HG03354 (cell line): ENCODE results near the gene ZGLP1.

ENCODE experiments used
- ATAC-seq: cut with Tn5 transposase; IDR thresholded peaks from one replicate; pipeline ENCODE4 v1.9.1; 2021; ENCODE audit warnings: mild to moderate bottlenecking; ENCODE audit not compliant: unreplicated experiment, poor library complexity, severe bottlenecking

ZGLP1 gene

DNA sequence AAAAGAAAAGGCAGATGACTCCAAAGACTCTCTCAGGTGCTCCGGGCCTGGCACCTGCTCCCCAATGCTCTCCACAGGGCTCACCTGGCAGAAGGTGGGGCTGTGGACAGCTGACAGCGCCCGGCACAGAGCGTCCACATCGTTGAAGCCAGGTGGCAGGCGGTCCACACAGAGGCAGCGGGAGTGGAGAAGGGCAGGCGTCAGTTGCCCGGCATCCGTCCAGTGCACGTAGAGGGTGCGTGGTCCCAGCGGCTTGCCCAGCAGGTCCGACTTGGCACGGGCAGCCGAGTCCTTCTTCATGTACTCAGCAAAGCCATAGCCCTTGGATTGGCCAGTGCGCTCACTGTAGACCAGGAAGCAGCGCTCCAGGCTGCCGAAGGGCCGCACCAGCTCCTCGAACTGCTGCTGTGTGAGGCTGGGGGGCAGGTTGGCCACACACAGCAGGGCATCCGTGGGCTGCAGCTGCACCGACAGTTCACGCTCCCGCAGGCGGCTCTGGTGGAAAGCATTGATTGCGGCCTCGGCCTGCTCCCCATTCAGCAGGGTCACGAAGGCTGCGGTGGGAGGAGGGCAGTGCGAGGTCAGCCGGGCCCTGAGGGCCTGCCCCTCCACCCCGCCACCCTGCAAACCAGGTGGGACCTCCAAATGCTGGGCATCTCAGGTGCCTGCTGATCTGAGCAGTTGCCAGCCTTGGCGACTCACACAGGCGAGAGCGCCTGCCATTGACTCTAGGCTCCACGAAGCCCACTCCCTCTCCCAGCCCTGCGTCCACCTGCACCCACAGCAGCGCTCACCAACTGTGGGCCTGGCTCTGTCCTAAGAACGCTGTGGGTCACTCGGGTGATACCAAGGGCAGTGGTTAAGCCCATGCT lies 19.2 kb upstream of the ZGLP1 start:
- ATAC-seq: no peak

DNA sequence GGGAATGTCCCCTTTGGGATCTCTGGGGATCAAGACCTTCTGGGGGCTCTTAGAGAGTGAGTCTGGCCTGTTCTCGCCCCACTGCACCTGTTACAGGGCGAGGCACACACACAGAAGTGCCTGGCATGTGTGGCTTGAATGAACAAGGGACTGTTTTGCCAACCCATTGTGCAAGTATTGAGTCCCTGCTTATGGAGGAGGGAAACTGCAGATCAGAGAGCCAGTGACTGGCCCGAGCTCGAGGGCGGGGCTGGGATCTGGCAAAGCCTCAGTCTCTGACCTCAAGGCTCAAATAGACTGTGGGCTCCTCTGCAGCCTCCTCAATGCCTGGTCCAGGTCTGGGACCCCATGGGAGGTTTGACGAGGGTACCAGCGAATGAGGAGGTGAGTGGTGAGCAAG lies 18.2 kb upstream of the ZGLP1 start:
- no peak for ATAC-seq

DNA sequence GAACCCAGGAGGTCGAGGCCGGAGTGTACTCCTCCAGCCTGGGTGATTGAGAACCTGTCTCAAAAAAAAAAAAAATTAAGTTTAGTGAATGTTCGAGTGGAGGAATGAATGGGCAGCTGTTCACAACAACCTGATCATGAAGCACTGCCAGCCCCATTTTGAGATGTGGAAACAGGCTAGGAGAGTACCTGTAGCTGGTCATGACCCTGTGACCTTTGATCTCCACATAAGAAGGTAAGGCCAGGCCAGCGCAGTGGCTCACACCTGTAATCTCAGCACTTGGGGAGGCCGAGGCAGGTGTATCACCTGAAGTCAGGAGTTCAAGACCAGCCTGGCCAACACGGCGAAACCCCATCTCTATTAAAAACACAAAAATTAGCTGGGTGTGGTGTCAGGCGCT lies 16.1 kb upstream of the ZGLP1 start:
- ATAC-seq: no peak

DNA sequence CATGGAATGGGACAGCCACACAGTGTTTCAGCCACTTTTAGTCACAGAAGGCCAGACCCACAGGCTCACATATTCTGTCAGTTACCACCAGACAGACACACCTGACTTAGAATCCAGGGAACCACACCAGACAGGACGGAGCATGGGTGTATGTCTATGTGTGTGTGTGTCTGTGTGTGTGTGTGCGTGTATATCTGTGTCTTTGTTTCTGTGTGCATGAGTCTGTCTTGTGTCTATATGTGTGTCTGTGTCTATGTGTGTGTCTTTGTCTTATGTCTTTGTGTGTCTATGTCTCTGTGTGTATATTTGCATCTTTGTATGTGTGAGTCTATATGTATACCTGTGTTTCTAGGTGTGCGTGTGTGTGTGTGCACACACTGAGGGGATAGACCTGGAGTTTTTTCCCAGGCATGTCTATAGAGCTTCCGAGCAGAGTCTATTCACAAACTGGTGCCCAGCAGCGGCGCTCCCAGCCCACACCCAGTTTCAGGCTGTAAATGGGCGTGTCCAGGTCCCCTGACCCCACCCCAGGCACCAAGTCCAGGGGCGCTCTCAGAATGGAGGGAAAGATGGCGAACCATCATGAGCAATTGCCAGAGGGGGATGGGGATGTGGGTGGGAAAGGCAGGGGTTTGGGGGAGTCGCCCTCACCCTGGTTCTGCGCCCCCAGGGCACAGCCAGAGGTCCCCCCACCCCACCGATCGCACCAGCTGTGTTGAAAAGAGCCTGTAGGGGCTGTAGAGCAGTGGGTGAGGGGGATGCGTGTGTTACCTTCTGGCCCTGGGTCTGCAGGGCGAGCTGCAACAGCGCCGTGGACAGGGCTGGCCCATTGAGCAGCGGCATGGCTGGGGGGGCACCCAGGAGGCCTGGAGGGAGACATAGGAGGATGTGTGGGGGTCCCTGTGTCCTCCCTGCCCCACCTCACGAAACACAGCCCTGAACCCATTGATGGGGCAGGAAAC lies 12.5 kb upstream of the ZGLP1 start:
- no peak for ATAC-seq

DNA sequence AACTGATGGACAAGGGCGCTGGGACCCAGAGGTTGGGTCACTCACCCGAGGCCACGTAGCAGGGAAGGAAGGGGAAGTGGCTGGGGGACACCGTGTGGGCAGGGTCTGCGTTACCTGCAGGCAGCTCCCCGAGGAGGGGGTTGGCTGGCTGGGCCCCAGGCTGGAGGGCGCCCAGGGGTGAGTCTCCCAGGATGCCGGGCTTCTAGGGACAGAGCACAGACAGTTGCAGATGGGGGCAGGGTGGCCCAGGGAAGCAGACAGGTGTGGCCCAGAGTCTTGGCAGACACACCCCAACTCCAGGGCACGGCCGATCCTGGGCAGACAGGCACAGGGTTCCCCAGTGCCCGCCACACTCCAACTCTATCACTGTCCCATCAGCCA lies 11.8 kb upstream of the ZGLP1 start:
- ATAC-seq: no peak

DNA sequence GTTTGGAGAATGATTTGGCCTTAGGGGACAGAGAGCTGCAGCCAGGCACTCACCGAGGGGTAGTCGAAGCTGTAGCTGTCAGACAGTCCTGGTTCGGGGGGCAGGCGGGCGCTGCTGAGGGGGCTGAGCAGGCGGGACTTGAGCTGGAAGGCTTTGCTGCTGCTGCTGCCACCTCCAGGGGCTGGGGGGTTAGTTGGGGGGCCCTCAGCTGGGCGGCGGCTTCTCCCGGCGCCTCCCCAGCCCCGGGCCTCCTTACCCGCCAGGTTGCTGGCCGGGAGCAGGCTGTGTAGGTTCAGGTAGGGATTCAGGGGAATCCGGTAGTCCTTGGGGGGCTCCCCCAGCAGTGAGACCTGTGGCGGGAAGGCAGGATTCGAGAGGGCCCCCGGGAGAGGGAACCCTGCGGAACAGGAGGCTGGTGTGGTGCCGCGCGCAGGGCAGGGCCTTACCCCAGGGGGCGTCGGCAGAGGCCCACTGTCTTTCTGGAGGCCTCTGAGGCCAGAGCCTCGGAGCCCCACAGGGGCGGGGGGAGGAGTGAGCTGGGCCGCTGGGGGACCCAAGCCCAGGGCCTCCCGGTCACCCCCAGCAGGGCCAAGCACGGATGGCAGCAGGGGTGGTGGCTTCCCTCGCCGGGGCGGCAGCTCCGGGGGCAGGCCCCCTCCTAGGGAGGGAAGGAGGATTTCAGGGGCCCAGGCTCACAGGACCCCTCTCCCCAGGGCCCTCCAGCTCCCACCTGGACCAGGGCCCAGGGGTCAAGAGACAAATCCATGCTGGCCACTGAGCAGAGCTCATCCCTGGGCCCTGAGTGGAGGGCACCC lies 11.2 kb upstream of the ZGLP1 start:
- ATAC-seq: no peak

DNA sequence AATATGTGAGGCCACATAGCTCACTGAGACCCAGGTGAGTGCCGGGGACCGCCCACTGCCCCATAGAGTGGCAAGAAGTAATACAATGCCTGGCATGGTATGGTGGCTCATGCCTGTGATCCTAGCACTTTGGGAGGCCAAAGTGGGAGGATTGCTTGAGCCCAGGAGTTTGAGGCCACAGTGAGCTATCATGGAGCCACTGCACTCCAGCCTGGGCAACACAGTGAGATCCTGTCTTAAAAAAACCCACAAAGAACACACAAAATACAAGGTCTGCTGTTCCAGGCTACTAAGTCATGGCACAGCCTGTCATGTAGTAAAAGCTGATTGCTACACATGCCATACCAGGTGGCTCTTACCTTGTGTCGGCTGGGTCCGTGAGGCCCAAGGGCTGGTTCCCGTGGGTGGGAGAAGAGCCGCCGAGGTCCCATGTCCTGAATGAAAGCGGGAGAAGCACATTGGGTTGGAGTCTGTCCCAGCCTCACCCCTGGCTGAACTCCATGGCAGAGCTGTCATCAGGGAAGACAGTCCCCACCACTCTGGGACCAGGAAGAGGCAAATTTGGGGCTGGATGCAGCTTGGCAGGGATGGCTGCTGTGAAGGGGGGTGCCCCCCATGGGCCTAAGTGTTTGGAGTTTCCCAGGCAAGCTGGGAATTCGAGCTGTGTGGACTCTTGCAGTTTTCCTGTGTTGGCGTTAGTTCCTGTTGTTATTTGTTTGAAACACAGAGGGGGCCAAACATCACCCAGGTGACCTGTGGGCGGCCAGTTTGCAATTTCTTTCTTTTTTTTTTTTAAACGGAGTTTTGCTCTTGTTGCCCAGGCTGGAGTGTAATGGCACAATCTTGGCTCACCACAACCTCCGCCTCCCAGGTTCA lies 9.4 kb upstream of the ZGLP1 start:
- no peak for ATAC-seq

DNA sequence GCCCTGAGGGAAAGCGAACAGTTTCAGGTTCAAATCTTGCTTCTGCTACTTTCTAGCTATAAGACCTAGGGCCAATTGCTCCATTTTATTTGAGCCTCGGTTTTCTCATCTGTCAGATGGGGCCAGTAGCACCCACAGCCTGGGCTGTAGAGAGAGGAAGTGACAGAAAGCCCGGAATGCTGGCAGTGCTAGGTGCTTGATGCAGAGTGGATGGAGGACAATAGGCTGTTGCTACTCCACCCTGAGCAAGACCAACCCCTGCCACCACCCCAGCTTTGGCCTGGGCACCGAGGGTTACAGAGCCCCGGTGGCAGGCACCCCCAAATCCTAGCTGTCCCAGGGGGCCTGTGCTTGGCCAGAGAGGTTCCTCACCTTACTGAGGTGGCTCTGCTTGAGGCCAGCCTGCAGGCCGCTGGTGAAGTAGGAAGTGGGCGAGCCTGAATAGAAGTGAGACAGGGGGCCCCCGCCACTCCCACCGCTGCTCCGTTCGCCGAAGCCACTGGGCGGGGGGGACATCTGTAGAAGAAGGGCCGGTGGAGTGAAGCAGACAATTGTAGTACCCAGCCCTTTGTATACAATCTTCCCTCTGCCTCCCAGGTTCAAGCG lies 8.3 kb upstream of the ZGLP1 start:
- no peak for ATAC-seq

DNA sequence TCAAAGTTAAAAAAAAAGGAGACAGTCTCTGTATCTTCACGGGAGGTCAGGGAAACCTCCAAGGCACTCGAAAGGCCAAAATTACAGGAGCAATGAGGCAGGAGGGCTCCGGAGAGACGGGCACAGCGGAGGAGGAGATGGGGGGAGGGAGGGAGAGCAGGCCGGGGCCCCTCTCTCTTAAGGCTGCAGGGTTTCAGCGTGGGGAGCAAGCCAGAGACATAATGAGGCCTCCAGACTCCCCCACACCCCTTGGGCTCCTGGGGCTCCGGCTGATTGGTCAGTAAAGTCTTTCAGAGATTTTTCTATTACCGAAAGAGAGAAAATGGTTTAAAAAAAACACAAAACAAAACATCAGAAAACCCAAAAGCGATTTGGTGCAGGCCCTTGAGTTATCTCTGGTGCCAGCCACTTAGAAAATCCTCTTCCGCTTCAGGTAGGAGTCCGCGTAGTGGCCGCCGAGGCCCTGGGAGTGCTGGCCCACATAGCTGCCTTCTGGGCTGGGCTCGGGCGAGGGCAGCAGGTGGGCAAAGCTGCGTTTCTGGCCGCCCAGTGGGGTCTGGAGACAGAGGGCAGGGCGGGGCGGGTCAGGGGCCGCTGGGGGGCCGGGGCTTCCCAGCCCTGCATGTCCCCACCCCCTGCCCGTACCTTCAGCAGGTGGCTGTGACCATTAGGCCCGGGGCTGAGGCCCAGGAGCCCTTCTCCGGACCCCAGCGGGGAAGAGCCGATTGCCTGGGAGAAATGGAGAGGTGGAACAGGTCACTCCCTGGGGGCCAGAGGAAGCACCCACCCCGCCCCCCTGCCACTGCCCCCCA lies 7.6 kb upstream of the ZGLP1 start:
- no peak for ATAC-seq

DNA sequence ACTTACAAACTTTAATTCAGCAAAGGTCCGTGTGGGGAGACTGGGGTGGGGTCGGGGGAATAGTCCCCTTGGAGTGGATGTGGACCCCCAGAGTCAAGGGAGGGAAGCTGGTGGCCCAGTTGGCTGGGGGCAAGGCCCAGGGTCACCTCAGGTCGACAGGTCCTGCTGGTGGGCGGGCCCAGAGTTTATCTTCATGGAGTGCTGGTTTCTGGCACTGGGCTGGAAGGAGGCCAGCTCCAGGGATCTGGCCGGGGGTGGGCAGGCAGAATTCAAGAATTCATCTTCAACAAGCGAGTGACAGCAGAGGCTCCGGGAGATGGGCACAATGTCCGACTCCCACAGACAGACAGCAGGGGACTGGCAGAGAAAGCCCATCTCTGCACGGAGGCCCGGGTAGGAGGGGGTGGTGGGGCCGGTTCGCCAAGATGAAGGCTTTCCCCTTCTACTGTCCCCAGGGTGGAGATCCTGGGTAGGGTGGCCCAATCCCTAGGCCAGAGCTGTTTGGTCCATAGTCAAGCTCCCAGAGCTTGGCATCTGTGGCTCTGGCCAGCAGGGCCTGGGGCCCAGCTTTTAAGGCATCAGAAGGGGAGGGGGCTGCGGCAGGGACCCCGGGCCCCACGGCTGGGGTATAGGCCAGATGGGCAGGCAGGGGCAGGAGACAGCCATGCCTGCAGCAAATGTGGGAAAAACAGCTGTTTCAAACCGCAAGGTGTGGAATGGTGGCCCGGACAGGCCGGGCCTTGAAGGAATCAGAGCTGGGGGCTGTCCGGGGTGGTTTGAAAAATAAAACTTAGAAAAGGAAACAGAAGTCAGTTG lies 6.8 kb upstream of the ZGLP1 start:
- no peak for ATAC-seq

DNA sequence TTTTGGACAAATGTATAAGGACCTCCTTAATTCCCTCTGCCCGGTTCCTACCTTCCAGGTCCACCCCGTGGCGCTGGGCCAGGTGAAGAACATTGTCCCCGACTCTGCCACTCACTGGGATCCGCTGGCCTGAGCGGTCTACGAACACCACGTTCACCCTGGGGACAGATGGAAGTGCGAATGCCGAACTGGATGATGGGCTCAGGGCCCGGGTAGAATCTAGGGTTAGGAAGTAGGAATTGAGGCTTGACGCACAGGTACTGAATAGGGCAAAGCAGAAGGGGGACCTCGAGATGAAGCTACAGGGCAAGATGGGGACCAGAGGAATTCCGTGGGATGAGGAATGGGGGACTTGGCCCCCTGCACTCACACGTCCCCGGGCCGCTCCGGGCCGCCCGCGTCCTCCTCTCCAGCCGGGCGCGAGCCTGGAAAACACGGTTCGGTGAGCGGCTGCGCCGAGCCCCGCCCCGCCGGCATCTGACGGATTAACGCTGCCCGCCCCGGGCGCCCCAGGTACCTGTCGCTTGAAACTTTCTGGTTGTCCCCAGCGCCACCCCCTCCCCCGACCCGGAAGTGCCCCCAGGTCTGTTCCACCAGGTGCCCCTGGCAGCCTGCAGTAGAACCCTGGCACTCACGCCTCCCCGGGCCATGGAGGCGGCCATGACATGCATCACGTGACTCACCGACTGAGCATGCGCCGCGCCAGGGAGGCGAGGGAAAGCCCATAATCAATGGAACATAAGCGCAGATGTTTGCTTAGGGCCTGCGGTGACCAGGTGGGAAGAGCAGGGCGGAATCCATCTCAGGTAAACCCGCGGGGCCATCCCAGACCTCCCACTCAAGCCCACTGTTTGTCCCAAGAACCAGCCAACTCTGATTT lies 6.0 kb upstream of the ZGLP1 start, which contains the start of gene FDX2:
TSS of gene FDX2 (minus strand) at position 681 of the 880 bp plus-strand sequence. CDS start at position 662, 19 bp downstream.
- peak; percentile 80 for ATAC-seq

DNA sequence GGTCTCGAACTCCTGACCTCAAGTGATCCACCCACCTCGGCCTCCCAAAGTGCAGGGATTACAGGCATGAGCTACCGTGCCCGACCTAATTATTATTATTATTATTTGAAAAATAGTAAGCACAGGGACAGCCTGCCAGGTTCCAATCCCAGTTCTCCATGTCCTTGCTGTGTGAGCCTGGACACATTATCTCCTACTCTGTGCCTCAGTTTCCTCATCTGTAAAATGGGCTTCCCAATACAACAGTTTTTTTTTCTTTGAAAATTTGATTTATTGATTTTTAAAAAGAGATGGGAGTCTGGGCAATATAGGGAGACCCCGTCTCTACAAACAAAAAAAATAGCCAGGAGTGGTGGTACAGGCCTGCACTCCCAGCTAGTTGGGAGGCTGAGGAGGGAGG lies 3.3 kb downstream of the ZGLP1 start:
- ATAC-seq: no peak

DNA sequence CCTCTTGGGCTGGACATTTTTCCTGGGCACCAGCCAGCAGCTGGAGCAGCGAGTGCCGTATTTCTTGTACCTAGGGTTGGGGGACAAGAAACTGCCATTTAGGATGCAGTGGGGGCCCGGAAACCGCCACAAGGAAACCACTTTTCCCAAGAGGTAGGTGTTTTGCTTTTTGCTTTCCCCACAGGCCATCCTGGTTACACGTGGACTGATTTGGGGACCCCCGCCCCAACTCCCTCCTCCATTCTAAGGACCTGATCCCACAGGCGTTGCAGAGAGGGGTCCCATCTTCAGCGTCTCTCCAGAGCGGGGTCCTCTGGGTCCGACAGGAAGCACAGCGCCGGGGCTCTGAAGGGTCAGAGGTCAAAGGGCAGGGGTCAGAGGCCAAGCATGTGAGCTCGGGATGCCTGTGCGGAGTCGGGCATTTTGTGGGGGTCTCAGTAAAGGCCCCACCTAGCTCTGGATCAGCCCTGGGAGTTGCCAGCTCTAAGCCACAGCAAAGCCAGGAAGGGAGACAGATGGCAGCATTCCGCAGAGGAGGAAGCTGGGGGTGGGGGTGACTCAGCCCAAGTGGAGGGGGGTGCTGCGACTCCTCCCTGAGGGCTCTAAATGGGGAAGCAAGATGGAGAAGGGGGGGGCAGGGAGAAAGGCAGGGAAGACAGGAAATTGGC lies 4.3 kb downstream of the ZGLP1 start:
- no peak for ATAC-seq

DNA sequence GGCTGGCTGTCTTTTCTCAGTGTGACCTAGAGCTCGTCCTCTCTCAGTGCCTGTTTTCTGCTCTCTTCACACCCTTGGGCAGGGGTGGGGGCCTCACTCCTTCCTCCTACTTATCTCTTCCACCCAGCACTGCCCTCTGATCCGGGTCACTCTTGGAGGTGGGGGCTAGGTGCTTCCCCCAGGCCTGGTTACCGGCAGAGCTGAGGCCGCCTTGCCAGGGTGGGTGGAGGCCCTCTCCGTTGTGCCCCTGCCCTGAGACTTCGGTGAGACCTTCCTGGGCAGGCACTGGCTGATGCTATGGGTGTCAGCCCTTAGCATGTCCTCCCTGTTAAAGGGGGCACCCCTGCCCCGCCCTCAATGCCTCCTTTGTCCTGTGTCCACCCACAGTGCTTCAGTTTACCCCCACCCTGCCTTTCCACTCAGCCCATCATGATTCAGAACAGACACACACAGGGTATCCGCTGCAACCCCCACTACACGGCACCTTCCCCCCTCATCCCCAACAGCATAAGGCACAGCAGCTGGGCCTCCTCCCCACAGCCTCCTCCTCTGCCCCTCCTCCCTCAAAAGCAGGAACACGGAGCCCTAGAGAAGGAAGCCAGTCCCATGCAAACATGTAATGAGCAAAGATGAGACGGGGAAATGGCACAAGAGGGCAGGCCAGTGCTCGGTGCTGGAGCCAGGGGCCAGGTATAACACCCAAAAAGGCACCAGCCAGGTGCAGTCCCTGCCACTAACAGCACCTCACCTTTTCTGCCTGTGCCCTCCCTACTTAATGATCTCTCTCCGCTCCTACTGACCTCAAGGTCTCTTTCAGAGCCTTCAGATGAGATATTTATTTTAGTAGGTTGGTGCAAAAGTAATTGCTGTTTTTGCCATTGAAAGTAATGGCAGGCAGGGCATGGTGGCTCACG lies 9.8 kb downstream of the ZGLP1 start:
- no peak for ATAC-seq
